Osteoblast (primary cell): ENCODE measurements around the gene OR10G8. TPM values are rescaled to one million over a fixed set of nuclear protein-coding genes. Genes with fewer than 3 reads are reported as not detected.
"Not testable (repeated sequence)": the region's sequence is repeated elsewhere in the genome, so short reads cannot be mapped to it uniquely, and the experiment has no call there.

Experiments
- DNase-seq: peaks from one replicate; pipeline ENCODE4 v3.0.0; 2011; ENCODE audit warnings: low spot score, mixed read lengths; ENCODE audit not compliant: insufficient read length; ENCODE audit errors: missing footprints
- H2AFZ ChIP-seq: 2 replicates; pipeline ENCODE4 v1.6.0; 2011; ENCODE audit warnings: mild to moderate bottlenecking, low read length
- H3K27ac ChIP-seq: 2 replicates; pipeline ENCODE4 v1.5.1; 2011; ENCODE audit warnings: mild to moderate bottlenecking, low read depth, low read length, moderate library complexity
- H3K27me3 ChIP-seq: 2 replicates; pipeline ENCODE4 v1.6.0; 2012; ENCODE audit warnings: mild to moderate bottlenecking, control low read depth, inconsistent platforms, low read length, moderate library complexity; ENCODE audit not compliant: insufficient read depth
- H3K36me3 ChIP-seq: 2 replicates; pipeline ENCODE4 v1.5.1; 2011; ENCODE audit warnings: mild to moderate bottlenecking, low read length, control low read depth, moderate library complexity; ENCODE audit not compliant: insufficient read depth
- H3K4me1 ChIP-seq: 2 replicates; pipeline ENCODE4 v1.5.1; 2011; ENCODE audit warnings: mild to moderate bottlenecking, low read length, control low read depth, moderate library complexity; ENCODE audit not compliant: insufficient read depth
- H3K4me2 ChIP-seq: 2 replicates; pipeline ENCODE4 v1.6.0; 2011; ENCODE audit warnings: mild to moderate bottlenecking, low read length; ENCODE audit not compliant: insufficient read depth
- H3K4me3 ChIP-seq: fragments of 200-600 bp; sonication (generic); 3 replicates; pipeline ENCODE4 v1.5.1; 2012; ENCODE audit warnings: mild to moderate bottlenecking, low read length, inconsistent platforms; ENCODE audit not compliant: insufficient read depth
- H3K79me2 ChIP-seq: 2 replicates; pipeline ENCODE4 v1.6.0; 2012; ENCODE audit warnings: mild to moderate bottlenecking, low read length, control low read depth, inconsistent platforms; ENCODE audit not compliant: insufficient read depth
- H3K9me3 ChIP-seq: 2 replicates; pipeline ENCODE4 v1.5.1; 2011; ENCODE audit warnings: low read depth, low read length, control low read depth
- H4K20me1 ChIP-seq: 2 replicates; pipeline ENCODE4 v1.6.0; 2012; ENCODE audit warnings: mild to moderate bottlenecking, low read length, control low read depth; ENCODE audit not compliant: insufficient read depth
- CTCF ChIP-seq: IDR thresholded peaks from 2 replicates; pipeline ENCODE4 v1.5.1; 2011; ENCODE audit warnings: mild to moderate bottlenecking, low read depth, low read length, moderate library complexity; ENCODE audit errors: extremely low read depth
- total RNA-seq: library from RNA; depleted of rRNA; stranded (reverse); fragments of >200 nt; gene quantifications from 2 replicates; pipeline ENCODE4 v1.2.3, GENCODE V29; 2012

The OR10G8 gene
- total RNA-seq, 1 donor: not detected

GRCh38 chr11:124012697-124013096 lies 13.9 kb upstream of the OR10G8 start, which contains the start of gene OR10G4:
OR10G4 (plus strand) TSS chr11:124012997; CDS start chr11:124015575, 2,578 bp downstream.
- Histone ChIP-seq H3K9me3 (no peaks in the 10 kb centered on the region), H3K36me3 (no peaks in the 10 kb centered on the region), H2AFZ (no peak within 1 kb of the TSS), H4K20me1 (no peaks in the 10 kb centered on the region), H3K79me2 (no peaks in the 10 kb centered on the region), H3K4me1 (no peaks in the 10 kb centered on the region), H3K27ac (no peak within 1 kb of the TSS), H3K4me2 (no peak within 1 kb of the TSS), H3K27me3 (no peaks in the 10 kb centered on the region), H3K4me3 (no peak within 1 kb of the TSS)
- DNase-seq: no peak
- TF ChIP-seq CTCF: no peak

GRCh38 chr11:124015837-124016236 lies 10.8 kb upstream of the OR10G8 start:
- not testable (repeated sequence) for H3K27ac ChIP-seq, DNase-seq, H3K36me3 ChIP-seq, H3K9me3 ChIP-seq, H3K27me3 ChIP-seq, H3K79me2 ChIP-seq, H3K4me2 ChIP-seq, H3K4me3 ChIP-seq, H2AFZ ChIP-seq, H3K4me1 ChIP-seq, H4K20me1 ChIP-seq

GRCh38 chr11:124036666-124037065 lies 10.1 kb downstream of the OR10G8 start:
- H3K4me2 ChIP-seq: no peak overlapping the region
- no peak overlapping the region for H2AFZ ChIP-seq
- H3K79me2 ChIP-seq: no peaks in the 10 kb centered on the region
- no peaks in the 10 kb centered on the region for H3K27me3 ChIP-seq
- no peaks in the 10 kb centered on the region for H3K36me3 ChIP-seq
- no peaks in the 10 kb centered on the region for H3K4me1 ChIP-seq
- no peak for DNase-seq
- TF ChIP-seq CTCF: no peak
- H4K20me1 ChIP-seq: no peaks in the 10 kb centered on the region
- H3K4me3 ChIP-seq: no peak overlapping the region
- H3K9me3 ChIP-seq: no peaks in the 10 kb centered on the region
- H3K27ac ChIP-seq: no peak overlapping the region

GRCh38 chr11:124039557-124039956 lies 13.0 kb downstream of the OR10G8 start:
- Histone ChIP-seq H4K20me1 (no peaks in the 10 kb centered on the region), H3K9me3 (no peaks in the 10 kb centered on the region)

More at GRCh38 chr11:124039557-124039956, 13.0 kb downstream of the OR10G8 start:
- Histone ChIP-seq H3K4me3 (no peak overlapping the region), H3K4me2 (no peak overlapping the region), H3K4me1 (no peaks in the 10 kb centered on the region), H3K79me2 (no peaks in the 10 kb centered on the region), H3K27me3 (no peaks in the 10 kb centered on the region), H3K36me3 (no peaks in the 10 kb centered on the region), H3K27ac (no peak overlapping the region), H2AFZ (no peak overlapping the region)
- TF ChIP-seq CTCF: no peak
- no peak for DNase-seq
